Posterior cingulate gyrus (tissue), 11 donors: ENCODE measurements around the gene PTPN21.

Experiments used
- DNase-seq, 10 donors: peaks; one replicate each; pipeline versions ENCODE4 v3.0.0 to v3.0.0-alpha.2; 2020 to 2021; ENCODE audit warnings: mixed read lengths in 3 of 10
- intact Hi-C: fragments of 100-400 bp; cut with DNase I; formaldehyde crosslinking; loops from one replicate; pipeline ENCODE4 v1.15.1; 2023

Gene PTPN21

DNA sequence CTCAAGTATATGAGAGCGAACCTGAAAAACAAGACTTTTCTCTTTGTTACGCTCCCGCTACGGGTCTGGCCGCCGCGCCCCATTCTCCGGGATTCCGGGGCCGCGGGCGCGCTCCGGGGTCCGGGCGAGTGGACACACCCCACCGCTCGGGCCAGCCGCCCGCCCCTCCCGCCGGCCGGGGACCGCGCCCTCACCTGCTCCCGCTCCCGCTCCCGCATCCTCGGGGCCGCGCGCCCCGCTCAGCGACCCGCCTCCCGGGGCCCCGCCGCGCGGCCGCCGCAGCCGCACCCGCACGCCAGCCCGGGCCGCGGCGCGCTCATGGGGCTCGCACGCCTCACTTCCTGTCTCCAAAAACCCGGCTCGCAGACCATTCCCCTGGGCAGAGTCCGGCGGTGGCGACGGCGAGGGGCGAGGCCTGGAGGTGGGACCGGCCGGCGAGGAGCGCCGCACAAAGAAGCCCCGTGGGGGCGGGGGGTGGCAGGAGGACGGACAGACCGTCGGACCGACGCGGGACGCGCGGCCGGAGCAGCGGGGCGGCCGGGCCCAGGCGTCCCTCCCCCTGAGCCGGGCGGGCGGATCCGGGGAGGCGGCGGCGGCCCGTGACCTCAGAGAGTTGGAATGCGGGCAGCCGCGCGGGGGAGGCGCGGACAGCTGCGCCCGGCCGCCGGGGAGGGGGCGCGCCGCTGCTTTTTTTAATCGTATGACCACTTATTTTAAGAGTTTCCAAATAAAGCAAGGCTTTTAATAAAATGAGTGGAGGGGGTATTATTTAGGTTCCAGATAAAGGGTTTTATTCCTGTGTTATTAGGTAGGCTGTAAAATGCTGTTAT is at the start of gene PTPN21:
Gene PTPN21, minus strand, starts transcription at position 551 of the 830 bp plus-strand sequence. CDS start 4,590 bp downstream, outside the sequence.
- DNase-seq, result peak; percentile 43 to 93 (median 57)
- intact Hi-C loops, result loop anchor here (5.0 to 10.0 kb wide), 5 partner anchors 62 to 1400 kb away; partner anchors contain the start of genes EFCAB11, SPATA7 and TDP1

DNA sequence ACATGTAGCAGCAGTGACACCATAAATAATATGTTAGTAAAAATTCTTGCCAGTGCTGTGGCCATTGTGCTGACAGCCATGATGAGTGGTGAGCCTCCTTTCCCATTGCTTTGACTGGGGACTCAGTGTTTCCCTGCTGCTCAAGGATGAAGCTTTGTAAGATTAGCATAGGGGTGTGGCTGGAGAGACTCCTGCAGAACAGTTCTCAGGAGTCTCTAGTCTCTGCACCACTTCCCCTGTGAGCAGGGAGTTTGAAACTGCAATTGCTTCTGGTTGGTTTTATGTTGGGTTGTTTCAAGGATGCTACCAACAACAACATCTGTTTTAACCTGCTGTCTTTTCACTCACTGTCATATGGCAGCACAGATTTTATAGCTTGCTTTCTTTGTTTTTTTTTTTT is 49.4 kb upstream of the PTPN21 start:
- intact Hi-C loops, result no loop called here

DNA sequence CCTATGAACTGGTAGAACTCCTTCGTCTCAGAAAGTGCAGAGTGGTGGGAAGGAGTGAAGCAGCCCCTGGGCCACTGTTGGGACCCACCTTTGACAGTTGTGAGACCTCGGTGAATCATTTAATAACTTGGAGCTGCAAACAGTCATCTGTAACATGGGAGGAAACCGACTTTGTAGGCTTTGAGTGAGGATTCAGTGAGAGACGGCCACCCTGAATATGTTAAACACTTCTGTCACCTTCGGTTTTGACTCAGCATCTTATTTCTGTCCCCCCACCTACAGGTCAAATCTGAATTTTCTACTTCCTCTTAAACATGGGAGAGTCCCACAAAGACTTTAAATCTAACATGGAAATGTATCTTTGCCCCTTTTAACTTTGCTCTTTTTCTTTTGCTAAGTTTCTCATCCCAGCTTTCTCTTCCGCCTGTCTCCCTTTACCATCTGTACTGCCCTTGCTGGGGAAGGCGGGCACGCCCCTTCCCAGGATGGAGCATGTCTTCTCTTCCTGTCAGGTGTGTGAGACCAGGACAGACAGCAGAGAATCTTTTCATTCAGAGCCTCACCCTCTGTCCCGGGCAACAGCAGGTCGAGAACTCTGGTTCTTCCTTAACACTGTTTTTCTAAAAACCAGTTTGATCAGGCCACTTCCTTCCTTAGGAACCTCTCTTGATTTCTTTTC is 45.1 kb upstream of the PTPN21 start:
- DNase-seq, result no peak

More for the DNA sequence above, 49.4 kb upstream of the PTPN21 start:
- no peak for DNase-seq

DNA sequence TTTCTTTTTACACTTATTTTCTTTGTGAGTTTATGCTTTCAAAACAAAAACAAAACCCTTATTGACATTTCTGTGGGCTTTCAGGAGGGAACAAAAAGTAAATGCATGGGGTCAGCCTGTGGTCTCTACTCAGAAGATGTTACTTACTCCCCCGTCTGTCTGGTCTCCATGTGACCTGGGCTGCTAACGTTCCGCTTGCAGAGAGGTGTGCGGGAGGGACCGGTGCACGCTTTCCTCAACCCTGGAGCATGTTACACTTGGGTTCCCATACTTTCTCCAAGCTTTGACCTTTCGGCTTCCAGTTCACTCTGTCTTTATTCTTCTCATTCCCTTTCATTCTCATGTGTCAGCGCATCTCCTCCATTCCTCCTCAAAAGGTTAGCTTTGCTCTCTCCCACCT is 44.5 kb upstream of the PTPN21 start:
- intact Hi-C loops, result no loop called here
- DNase-seq, result no peak

More for the DNA sequence above, 45.1 kb upstream of the PTPN21 start:
- intact Hi-C loops, result no loop called here

GRCh38 chr14:88598097-88598675 is 43.4 kb upstream of the PTPN21 start:
- intact Hi-C loops, result no loop called here
- DNase-seq, result no peak

GRCh38 chr14:88597601-88598000 is 42.8 kb upstream of the PTPN21 start:
- DNase-seq, result no peak
- intact Hi-C loops, result no loop called here

- intact Hi-C loops, result no loop called here
- DNase-seq, result no peak
Observed at GRCh38 chr14:88597038-88597437, 42.2 kb upstream of the PTPN21 start.

GRCh38 chr14:88592031-88592430 is 37.2 kb upstream of the PTPN21 start:
- intact Hi-C loops, result no loop called here
- DNase-seq, result no peak

DNA sequence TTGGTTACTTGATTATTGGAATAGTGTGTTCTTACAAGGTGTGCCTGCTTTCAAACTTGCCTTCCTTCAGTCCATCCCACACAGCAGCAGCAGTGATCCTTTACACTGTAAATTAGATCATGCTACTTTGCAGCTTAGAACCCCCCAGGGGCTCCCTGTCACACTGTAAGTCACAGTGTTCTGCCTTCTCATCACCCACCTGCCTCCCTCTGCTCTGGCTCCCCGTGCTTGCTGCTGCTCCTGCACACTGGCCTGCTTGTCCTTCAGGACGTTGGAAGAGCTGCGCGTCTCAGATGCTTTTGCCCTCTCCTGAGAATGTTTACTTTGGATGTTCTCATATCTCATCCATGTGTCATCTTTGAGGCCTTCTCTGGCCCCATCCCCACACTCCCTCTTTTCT is 35.4 kb upstream of the PTPN21 start:
- peak in 1 of 10 donors; percentile 41 for DNase-seq
- intact Hi-C loops, result no loop called here

DNA sequence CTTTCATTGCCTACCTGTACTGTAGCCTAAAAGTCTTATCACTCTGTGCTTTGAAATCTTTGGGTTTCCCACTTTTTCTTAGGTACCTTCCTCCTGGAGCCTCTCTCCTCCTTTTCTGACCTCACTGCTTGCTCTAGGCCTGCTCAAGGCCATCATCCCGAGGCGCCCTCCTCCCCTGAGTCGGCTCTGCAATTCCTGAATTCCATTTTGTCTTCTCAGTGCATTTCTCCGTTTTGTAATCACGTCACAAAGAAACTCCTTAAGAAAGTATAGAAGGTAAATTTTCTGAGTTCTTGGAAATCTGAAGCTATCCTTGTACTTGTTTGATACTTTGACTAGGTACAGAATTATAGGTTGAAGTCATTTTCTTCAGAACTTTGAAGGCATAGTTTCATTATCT is 33.3 kb upstream of the PTPN21 start:
- DNase-seq, result no peak
- intact Hi-C loops, result no loop called here

DNA sequence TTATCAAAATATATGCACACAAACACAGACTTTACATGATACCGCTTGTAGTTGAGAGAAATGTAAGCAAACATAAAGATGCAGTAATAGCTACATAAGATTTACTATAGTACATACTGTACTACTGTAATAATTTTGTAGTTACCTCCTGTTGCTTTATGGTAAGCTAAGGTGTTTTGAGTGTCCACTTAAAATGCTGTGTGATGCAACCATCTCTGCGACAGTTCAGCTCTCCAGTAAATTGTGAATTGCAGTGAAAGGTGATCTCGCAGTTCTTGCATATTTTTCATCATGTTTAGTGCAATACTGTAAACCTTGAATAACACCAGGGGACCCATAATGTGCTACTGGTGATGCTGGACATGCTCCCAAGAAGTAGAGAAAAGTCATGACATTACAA is 29.6 kb upstream of the PTPN21 start:
- intact Hi-C loops, result no loop called here
- DNase-seq, result no peak

DNA sequence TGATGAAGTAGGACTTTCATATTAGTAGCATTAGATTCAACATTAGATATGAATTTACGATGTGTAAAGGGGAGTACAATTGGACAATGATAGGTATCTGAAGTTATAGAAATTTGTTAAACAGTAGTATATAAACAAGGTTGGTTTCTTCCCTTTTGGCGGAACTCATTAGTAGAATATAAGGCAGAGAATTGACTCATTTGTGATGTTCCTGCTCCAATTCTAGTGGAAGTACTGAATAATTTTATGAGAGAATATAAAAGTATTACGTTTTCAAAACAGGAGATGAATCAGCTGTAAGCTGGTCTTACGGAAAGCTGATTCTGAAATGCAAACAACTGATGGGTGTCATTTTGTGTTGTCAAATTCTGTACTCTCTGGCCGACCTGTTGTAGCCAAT is 21.4 kb upstream of the PTPN21 start:
- intact Hi-C loops, result no loop called here
- no peak for DNase-seq

GRCh38 chr14:88572117-88572516 is 17.3 kb upstream of the PTPN21 start:
- intact Hi-C loops, result no loop called here
- no peak for DNase-seq

GRCh38 chr14:88568196-88568595 is 13.4 kb upstream of the PTPN21 start:
- no peak for DNase-seq
- intact Hi-C loops, result no loop called here

- intact Hi-C loops, result no loop called here
- DNase-seq, result no peak
Observed at GRCh38 chr14:88565427-88565826, 10.6 kb upstream of the PTPN21 start.

- intact Hi-C loops, result no loop called here
- DNase-seq, result no peak
Observed at GRCh38 chr14:88563845-88564244, 9.0 kb upstream of the PTPN21 start.

DNA sequence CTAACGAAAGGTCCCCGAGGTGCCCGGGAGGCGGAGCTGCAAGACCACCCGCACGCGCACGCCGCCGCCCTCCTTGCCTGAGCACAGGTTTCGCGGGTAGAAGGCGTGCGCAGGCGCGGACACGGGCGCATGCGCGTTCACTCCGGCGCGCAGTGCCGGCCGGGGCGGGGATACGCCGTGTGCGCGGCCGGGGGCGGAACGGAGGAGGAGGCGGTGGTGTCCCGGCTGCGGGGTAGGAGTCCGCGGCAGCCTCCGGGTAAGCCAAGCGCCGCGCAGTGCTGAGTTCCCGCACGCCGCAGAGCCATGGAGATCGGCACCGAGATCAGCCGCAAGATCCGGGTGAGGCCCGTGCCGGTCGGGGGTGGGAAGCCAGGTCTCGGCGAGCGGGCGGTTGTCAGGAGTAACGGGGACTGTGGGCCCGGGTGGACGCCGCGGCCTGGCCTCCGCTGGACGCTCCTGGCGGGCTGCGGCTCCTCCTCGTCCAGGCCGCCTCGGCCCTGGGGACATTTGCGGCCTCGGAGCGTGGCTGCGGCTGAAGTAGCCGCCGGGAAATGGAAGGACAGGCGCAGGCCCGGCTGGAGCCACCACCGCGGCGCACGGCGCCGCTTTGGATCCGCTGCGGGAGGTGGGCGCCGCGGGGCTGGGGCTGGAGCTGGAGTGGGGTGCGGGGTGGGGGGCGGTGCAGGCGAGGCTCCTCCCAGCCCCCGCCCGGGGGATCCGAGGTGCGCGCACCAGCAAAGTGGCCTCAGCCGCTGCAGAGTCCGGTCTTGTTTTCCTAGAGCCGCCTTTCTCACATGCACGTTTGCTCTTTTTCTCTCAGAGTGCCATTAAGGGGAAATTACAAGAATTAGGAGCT is 8.3 kb upstream of the PTPN21 start, which contains the start of gene ZC3H14:
Gene ZC3H14, plus strand, starts transcription at position 207 of the 856 bp plus-strand sequence. Its CDS starts 97 bp downstream, at position 304.
- intact Hi-C loops, result no loop called here
- DNase-seq, result peak; percentile 76 to 98 (median 84)

- no peak for DNase-seq
- intact Hi-C loops, result no loop called here
Observed at GRCh38 chr14:88562532-88562830, 7.7 kb upstream of the PTPN21 start.

DNA sequence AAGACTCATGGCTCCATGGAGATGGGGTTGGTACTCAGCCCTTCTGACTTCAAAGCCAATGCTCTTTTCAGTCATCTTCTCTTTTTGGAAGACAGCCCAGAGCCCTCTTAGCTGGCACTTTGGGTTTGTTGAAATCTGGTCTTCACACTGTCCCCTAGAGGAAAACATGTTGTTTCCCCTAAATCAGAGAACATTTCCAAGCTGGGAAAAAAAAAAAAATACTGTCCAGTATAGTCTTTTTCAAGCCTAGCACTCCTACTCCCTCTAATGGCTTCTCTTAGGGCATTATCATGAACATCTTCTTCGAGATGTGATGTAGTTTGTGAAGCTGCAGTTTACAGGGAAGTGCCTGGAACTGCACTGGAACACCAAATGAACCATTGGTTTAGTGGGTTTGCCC is 5.0 kb upstream of the PTPN21 start:
- intact Hi-C loops, result loop anchor here (2.0 to 10.0 kb wide), 4 partner anchors 67 to 1395 kb away; partner anchors contain the start of genes EFCAB11 and TDP1
- no peak for DNase-seq

DNA sequence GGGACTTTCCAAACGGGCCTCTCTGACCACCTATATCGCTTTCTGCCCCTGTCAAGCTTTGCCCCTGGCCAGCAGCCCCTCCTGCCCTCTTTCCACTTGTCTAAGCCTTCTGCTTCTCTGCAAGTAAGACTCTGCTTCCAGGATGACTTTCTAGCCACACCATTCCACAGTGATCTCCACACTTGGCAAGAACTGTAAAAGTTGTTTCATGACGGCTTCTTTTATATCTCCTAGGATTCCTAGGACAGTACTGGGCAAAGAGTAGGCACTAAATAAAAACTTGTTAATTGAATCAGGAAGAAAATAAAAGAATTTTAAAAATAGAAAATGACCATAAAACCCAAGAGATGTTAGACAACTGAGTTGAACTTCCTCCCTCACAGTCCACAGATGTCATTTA is 1.8 kb upstream of the PTPN21 start:
- DNase-seq, result no peak
- intact Hi-C loops, result loop anchor here (10.0 kb wide), 3 partner anchors 372 to 1398 kb away; partner anchors contain the start of genes EFCAB11 and TDP1
